Measurements from ENCODE around the gene FKBP7. TPM values are rescaled to one million over a fixed set of nuclear protein-coding genes. Genes with fewer than 3 reads are reported as not detected.

The FKBP7 gene
- total and polyA plus RNA-seq, 2 of the 13 experiments (the other 11 are each of a cell fraction or from before 2014, with no cell fraction given) = 12.4 to 14.8 TPM

DNA sequence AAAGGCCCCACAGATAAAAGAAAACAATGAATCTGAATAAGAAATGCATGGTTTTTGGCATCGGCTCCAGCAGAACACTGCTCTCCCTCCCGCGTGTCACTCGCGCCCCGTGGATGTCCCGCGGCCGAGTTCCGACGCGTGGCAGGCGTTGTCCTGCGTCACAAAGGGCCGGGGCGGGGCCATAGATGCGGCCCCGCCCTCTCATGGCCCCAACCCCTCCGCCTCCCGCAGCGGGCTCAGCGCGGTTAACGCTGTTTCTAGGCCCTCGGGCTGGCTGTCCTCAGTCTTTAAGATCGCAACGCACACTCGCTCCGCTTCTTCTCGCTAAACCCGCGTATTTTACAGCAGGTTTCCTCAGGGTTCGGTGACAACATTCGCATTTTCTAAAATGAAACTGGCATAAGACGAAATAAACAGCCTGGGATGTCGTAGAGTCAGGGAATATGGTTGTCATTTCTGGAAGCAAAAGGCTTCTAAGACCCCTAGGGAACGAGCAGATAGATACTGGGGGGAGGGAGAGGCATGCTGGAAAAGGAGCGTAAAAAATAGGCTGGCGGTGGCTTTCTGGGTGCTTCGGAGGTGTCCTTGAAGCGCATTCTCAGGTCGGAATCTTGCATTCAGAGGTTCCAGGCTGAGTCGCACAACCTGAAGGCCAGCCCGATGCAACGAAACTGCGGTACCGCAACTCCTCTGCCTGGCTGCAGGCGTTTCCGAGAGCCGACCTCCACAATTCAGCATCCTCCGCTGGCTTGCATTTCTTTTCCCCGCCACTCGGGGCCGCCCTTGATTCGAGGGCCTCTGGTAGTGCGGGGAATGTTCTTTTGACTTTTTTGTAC is at the start of gene FKBP7 (continued):
- TF ChIP-seq, protein P1, sequence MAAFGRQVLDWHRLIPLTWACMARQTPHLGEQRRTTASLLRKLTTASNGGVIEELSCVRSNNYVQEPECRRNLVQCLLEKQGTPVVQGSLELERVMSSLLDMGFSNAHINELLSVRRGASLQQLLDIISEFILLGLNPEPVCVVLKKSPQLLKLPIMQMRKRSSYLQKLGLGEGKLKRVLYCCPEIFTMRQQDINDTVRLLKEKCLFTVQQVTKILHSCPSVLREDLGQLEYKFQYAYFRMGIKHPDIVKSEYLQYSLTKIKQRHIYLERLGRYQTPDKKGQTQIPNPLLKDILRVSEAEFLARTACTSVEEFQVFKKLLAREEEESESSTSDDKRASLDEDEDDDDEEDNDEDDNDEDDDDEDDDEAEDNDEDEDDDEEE (CRISPR knock-in tag; IDR thresholded peaks at IDR 0.05) = no peak
- TF ChIP-seq POLR2G (IDR thresholded peaks at IDR 0.05; ENCODE audit: low read depth, low read length) (peak; percentile 88), NRL (CRISPR knock-in tag; IDR thresholded peaks at IDR 0.05; ENCODE audit: borderline replicate concordance) (peak; percentile 56; the same call in 1 of the 2 replicates), ZNF557 (CRISPR knock-in tag; IDR thresholded peaks at IDR 0.05) (no peak; the same call in 1 of the 2 replicates), NAIF1 (CRISPR knock-in tag; IDR thresholded peaks at IDR 0.05; ENCODE audit: borderline replicate concordance) (peak; percentile 60; the same call in 1 of the 2 replicates), HES4 (CRISPR knock-in tag; IDR thresholded peaks at IDR 0.05; ENCODE audit: borderline replicate concordance) (peak; percentile 72; the same call in 1 of the 2 replicates), ZNF20 (CRISPR knock-in tag; IDR thresholded peaks at IDR 0.05) (no peak), FOXJ3 (CRISPR knock-in tag; IDR thresholded peaks at IDR 0.05; ENCODE audit: borderline replicate concordance) (peak; percentile 76; the same call in 1 of the 2 replicates), ZNF704 (CRISPR knock-in tag; IDR thresholded peaks at IDR 0.05; ENCODE audit: borderline replicate concordance) (no peak), ZNF737 (CRISPR knock-in tag; IDR thresholded peaks at IDR 0.05; ENCODE audit: borderline replicate concordance) (no peak), MYC (CRISPR knock-in tag; IDR thresholded peaks at IDR 0.05; ENCODE audit: borderline replicate concordance) (peak; percentile 96), GPBP1L1 (CRISPR knock-in tag; IDR thresholded peaks at IDR 0.05) (no peak), AGO1 (IDR thresholded peaks at IDR 0.05; ENCODE audit: low read depth, low read length, poor library complexity, severe bottlenecking) (peak; percentile 62), PHF5A (CRISPR knock-in tag; IDR thresholded peaks at IDR 0.05; ENCODE audit: low read depth, unreplicated experiment) (peak; percentile 43), RARG (CRISPR knock-in tag; IDR thresholded peaks at IDR 0.05; ENCODE audit: low read depth) (0 out of 2 replicates have a peak, but pooled peaks have one; percentile 27), SP4 (CRISPR knock-in tag; IDR thresholded peaks at IDR 0.05) (peak; percentile 46; the same call in 1 of the 2 replicates), SMYD3 (CRISPR knock-in tag; IDR thresholded peaks at IDR 0.05) (peak; percentile 15; the same call in 1 of the 2 replicates), WIZ (CRISPR knock-in tag; IDR thresholded peaks at IDR 0.05) (no peak), TERF1 (CRISPR knock-in tag; IDR thresholded peaks at IDR 0.05) (no peak), ONECUT2 (CRISPR knock-in tag; IDR thresholded peaks at IDR 0.05) (0 out of 2 replicates have a peak, but pooled peaks have one; percentile 10), NCOR1 (IDR thresholded peaks at IDR 0.05; ENCODE audit: borderline replicate concordance, low read length) (no peak; the same call in 1 of the 2 replicates)
- TF ChIP-seq, protein P2, sequence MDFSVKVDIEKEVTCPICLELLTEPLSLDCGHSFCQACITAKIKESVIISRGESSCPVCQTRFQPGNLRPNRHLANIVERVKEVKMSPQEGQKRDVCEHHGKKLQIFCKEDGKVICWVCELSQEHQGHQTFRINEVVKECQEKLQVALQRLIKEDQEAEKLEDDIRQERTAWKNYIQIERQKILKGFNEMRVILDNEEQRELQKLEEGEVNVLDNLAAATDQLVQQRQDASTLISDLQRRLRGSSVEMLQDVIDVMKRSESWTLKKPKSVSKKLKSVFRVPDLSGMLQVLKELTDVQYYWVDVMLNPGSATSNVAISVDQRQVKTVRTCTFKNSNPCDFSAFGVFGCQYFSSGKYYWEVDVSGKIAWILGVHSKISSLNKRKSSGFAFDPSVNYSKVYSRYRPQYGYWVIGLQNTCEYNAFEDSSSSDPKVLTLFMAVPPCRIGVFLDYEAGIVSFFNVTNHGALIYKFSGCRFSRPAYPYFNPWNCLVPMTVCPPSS (IDR thresholded peaks at IDR 0.05) = no peak
